Left forelimb (tissue), 1 donor: ENCODE measurements around the gene SLC24A4.
"Not testable (repeated sequence)": the region's sequence is repeated elsewhere in the genome, so short reads cannot be mapped to it uniquely, and the experiment has no call there.

Source experiments
- DNase-seq: peaks from one replicate; pipeline ENCODE4 v3.0.0-alpha.2; 2018; ENCODE audit warnings: low spot score

SLC24A4 gene

GRCh38 chr14:92402500-92402899 is 79.5 kb downstream of the SLC24A4 start:
- DNase-seq: not testable (repeated sequence)

GRCh38 chr14:92404018-92404417 is 81.1 kb downstream of the SLC24A4 start:
- no peak for DNase-seq

DNA sequence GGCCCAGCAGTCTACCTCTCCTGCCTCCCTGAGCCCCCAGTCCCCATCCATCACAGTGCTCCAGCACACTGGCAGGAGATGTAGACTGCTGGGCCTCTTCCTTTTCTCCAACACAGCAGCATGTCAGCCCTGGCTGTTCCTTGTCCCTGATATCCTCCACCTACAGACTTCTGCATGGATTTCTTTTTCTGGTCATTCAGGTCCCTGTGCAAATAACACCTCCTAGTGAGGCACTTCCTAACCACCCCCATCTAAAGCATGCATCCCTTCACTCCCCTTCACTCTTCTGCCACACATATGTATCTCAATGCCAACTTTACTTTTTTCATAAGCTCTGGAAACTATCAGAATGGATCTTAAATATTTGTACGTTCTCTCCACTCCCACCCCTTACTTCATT is 81.5 kb downstream of the SLC24A4 start:
- no peak for DNase-seq

DNA sequence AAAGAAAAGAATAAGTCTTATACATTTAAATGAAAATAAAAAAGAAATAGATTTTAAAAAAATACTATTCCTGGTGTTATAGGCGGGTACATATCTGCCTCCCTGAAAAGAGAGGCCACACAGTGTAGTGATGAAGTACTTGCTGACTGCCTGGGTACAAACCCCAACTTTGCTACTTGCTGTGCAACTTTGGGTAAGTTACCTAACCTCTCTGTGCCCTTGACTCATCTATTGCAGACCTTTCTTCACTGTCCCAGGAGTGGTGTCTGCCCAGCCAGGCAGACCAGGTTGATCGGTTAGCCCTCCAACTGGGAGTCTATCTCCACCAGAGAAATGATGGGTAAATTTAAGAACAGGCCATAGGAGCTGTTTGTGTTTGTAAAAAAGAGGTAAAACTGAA is 82.0 kb downstream of the SLC24A4 start:
- no peak for DNase-seq

DNA sequence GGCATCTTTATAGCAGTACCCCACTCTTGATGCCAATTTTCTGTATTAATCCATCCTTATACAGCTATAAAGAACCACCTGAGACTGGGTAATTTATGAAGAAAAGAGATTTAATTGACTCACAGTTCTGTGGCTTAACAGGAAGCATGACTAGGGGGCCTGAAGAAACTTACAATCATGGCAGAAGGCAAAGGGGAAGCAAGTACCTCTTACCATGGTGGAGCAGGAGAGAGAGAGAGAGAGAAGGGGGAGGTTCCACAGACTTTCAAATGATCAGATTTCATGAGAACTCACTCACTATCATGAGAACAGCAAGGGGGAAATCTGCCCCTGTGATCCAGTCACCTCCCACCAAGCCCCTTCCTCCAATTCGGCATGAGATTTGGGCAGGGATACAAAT is 84.4 kb downstream of the SLC24A4 start:
- no peak for DNase-seq

- DNase-seq: peak; percentile 85
Observed at GRCh38 chr14:92409043-92409442, 86.1 kb downstream of the SLC24A4 start.

DNA sequence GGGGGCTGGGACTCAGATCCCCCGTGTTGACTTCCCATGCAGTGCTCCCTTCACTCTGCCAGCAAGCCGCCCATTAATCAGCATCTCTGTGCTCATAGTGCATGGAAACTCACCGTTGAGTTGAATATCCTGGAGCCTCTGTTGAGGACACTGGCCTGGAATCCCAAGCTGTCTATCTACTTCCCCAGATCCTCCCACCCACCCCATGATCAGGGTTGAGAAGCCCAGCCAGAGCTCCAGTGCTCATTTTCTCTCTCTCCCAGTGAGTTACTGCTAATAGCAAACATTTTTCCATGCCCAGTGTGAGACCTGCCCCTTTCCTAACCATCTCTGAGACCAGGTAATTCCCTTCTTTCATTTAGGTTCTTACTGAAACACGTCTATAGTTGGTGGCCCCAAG is 88.2 kb downstream of the SLC24A4 start:
- no peak for DNase-seq

- DNase-seq: no peak
Observed at GRCh38 chr14:92411941-92412340, 89.0 kb downstream of the SLC24A4 start.

DNA sequence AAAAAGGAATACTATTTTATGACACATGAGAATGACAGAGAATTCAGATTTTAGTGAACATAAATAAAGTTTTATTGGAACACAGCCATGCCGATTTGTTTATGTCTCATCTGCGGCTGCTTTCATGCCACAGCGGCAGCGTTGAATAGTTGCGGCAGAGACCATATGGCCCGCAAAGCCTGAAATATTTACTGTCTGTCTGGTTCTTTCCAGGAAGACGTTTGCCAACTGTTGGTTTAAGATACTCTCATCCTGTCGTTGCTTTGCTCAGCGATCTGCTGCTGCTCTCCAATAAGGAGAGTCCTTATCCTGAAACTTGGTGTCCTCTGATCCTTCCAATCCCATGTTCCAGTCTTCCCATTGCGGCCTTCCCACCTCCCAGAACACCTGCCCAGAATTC is 89.9 kb downstream of the SLC24A4 start:
- DNase-seq: no peak

- DNase-seq: no peak
Observed at GRCh38 chr14:92413379-92413778, 90.4 kb downstream of the SLC24A4 start.

- no peak for DNase-seq
Observed at GRCh38 chr14:92414690-92415445, 91.9 kb downstream of the SLC24A4 start.

- DNase-seq: no peak
Observed at GRCh38 chr14:92415969-92416368, 93.0 kb downstream of the SLC24A4 start.

GRCh38 chr14:92416544-92416943 is 93.6 kb downstream of the SLC24A4 start:
- DNase-seq: no peak

GRCh38 chr14:92417759-92418158 is 94.8 kb downstream of the SLC24A4 start:
- DNase-seq: no peak

- no peak for DNase-seq
Observed at GRCh38 chr14:92421751-92422150, 98.8 kb downstream of the SLC24A4 start.

DNA sequence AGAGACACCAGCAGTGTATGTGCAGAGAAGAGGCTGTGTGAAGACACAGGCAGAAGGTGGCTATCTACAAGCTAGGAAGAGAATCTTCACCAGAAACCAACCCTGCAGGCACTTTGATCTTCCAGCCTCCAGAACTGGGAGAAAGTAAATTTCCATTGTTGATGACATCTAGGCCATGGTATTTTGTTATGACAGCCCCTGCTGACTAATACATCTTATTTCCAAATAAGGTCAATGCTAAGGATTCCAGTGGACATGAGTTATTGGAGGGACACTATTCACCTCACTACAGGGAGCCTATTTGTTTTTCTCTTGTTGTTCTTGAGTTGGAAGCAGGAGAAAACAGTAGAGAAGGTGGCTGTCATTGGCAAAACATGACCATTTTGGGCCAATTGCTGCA is 102.1 kb downstream of the SLC24A4 start:
- DNase-seq: no peak

GRCh38 chr14:92426237-92426636 is 103.3 kb downstream of the SLC24A4 start:
- no peak for DNase-seq

DNA sequence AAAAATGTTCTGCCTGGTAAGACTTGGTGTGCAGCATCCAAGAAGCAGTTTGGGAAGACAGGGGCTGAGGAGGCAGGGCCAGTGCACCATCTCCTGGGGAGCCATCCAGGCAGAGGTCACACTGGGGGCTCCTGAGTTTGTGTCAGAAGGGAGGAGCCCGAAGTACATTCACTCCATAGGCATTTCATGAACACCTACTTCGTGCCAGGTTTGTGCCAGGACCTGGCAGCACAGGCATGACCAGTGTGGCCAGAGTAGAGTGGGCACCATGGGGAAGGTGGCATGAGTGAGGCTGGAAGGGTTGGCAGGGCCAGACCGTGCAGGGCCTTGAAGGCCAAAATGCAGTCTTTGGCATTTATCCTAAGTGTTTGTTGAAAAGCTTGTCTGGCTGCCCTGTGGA is 104.1 kb downstream of the SLC24A4 start:
- DNase-seq: no peak

GRCh38 chr14:92430686-92431085 is 107.7 kb downstream of the SLC24A4 start:
- DNase-seq: no peak

DNA sequence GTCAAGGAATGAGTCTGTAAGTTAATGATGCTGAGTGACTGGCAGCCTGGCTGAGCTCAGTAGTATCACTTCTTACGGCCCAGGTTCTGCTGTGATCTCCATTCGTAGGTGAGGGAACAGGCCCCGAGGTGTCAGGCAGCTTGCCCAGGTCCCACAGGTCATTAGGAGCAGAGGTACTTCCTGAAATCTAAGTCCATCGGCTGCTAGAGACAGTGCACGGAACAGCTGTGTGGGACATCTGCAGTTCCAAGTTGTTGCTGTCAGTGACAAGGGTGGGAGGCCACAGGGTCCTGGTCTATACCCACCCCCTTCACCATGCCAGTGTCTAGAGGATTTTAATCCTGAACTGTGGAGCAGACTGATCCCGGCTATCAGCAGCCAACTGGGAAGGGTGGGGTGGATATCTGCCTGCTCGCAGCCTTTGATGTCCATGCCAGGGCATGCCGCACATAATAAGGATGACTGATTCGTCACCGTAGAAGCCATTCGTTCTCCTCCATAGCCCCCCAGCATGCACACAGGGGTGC is 108.3 kb downstream of the SLC24A4 start:
- DNase-seq: no peak

- no peak for DNase-seq
Observed at GRCh38 chr14:92433407-92433806, 110.4 kb downstream of the SLC24A4 start.

GRCh38 chr14:92435154-92435553 is 112.2 kb downstream of the SLC24A4 start:
- DNase-seq: no peak

DNA sequence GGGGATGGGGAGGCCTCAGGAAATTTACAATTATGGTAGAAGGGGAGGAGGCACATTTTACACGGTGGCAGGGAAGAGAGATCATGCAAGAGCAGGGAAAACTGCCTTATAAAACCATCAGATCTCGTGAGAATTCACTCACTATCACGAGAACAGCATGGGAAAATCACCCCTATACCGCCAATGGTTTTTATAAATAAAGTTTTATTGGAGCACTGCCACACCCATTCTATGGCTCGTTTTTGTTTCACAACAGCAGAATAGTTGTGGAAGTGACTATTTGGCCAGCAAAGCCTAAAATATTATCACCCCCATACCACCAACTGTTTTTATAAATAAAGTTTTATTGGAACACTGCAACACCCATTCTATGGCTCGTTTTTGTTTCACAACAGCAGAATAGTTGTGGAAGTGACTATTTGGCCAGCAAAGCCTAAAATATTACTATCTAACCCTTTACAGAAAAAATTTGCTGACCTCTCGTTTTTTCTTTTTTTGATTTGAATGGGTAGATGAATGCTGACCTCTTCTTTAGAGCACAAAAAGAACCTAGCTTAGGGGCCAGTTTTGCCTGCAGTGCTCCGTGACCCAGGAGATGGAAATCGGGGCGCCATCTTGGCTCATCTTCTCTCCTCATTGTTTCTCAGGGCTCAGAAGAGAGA is 113.3 kb downstream of the SLC24A4 start:
- no peak for DNase-seq

DNA sequence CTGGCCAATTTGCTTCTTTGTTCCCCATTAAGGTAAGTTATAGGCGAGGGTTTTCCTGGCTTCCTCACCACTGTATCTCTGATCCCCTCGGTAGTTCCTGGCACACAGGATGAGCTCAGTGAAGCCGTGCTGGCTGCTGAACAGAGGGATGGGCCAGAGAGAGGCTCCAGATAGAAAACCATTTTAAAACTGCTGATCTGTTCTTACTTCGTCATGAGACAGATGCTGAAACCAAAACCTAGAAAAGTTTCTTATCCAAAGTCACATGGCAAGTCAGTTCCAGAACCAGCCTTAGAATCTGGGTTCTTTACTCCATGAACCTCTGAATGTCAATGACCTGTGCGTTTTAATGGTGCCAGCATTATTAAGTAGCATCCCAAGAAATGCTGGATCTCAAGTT is 114.3 kb downstream of the SLC24A4 start:
- DNase-seq: no peak
